A549 (cell line): ENCODE measurements around the gene BET1L. TPM values are rescaled to one million over a fixed set of nuclear protein-coding genes. Genes with fewer than 3 reads are reported as not detected.

Source experiments
- ATAC-seq, 2 experiments: fragments of 200-7000 bp in 1 of 2; fragments of >200 bp in 1 of 2; cut with Nextera tagmentation in 1 of 2; cut with Tn5 transposase in 1 of 2; 3 replicates each; pipeline versions ENCODE4 v1.8.0 to v1.9.1; 2018 to 2020; ENCODE audit warnings: mild to moderate bottlenecking in 1 of 2, moderate library complexity in 1 of 2
- CTCF ChIA-PET: fragments of 300-600 bp; sonication (Branson Sonifier 250); formaldehyde crosslinking; extraction: SDS; loops from one replicate; lab custom pipeline; 2021; ENCODE audit warnings: antibody characterized with exemption, inconsistent platforms; lab: Yijun Ruan, JAX
- POLR2A ChIA-PET: fragments of 350-600 bp; formaldehyde crosslinking; extraction: SDS; loops from one replicate; lab custom pipeline; 2021; ENCODE audit warnings: antibody characterized with exemption, inconsistent platforms; lab: Yijun Ruan, JAX
- DNase-seq, 2 experiments: peaks; one replicate each; pipeline versions ENCODE4 v3.0.0 to v3.0.0-alpha.2; 2011 to 2016; ENCODE audit warnings: low read depth in 1 of 2, low spot score in 1 of 2
- FAIRE-seq: peaks from 2 replicates; lab custom pipeline; 2011; peaks lifted over from hg19 to GRCh38; lab: Jason Lieb, UNC
- H3K27ac ChIP-seq, 2 experiments: fragments of >200 bp; sonication (Bioruptor Twin); formaldehyde crosslinking; 3 replicates each; pipeline ENCODE4 v1.5.1; 2016 to 2017
- H3K4me1 ChIP-seq: fragments of >200 bp; sonication (Bioruptor Twin); formaldehyde crosslinking; 3 replicates; pipeline ENCODE4 v1.6.1; 2016
- H3K4me2 ChIP-seq: fragments of >200 bp; sonication (Bioruptor Twin); formaldehyde crosslinking; 3 replicates; pipeline ENCODE4 v1.6.1; 2016
- H3K4me3 ChIP-seq: fragments of >200 bp; sonication (Bioruptor Twin); formaldehyde crosslinking; 3 replicates; pipeline ENCODE4 v1.5.1; 2016
- H3K9me3 ChIP-seq: fragments of >200 bp; sonication (Bioruptor Twin); formaldehyde crosslinking; 3 replicates; pipeline ENCODE4 v1.6.1; 2016
- BCL3 ChIP-seq: fragments of >200 bp; sonication (Bioruptor Twin); formaldehyde crosslinking; IDR thresholded peaks from 3 replicates; pipeline ENCODE4 v1.6.1; 2016
- BHLHE40 ChIP-seq: IDR thresholded peaks from 2 replicates; pipeline ENCODE4 v1.6.1; 2012; ENCODE audit warnings: low read depth, low read length, inconsistent platforms
- CBX2 ChIP-seq: fragments of 200-600 bp; sonication (generic); IDR thresholded peaks from 2 replicates; pipeline ENCODE4 v1.6.1; 2016; ENCODE audit warnings: low read depth, mild to moderate bottlenecking, borderline replicate concordance
- CBX8 ChIP-seq: fragments of 200-600 bp; sonication (generic); IDR thresholded peaks from 2 replicates; pipeline ENCODE4 v1.6.1; 2016
- CEBPB ChIP-seq, 2 experiments: fragments of >200 bp in 1 of 2; sonication (Bioruptor Twin) in 1 of 2; formaldehyde crosslinking in 1 of 2; IDR thresholded peaks; 2 replicates each; pipeline ENCODE4 v1.6.1; 2012 to 2016
- CHD2 ChIP-seq: fragments of 150-350 bp; IDR thresholded peaks from 2 replicates; pipeline ENCODE4 v1.6.1; 2014; ENCODE audit warnings: low read length; ENCODE audit not compliant: partially characterized antibody
- CHD4 ChIP-seq: fragments of 200-600 bp; sonication (generic); IDR thresholded peaks from 2 replicates; pipeline ENCODE4 v1.6.1; 2016; ENCODE audit warnings: antibody characterized with exemption, mild to moderate bottlenecking, borderline replicate concordance
- EHF ChIP-seq: fragments of 250-450 bp; sonication (Bioruptor Pico); IDR thresholded peaks from 2 replicates; pipeline ENCODE4 v1.5.0; 2020; ENCODE audit warnings: mild to moderate bottlenecking
- EHMT2 ChIP-seq: fragments of 200-600 bp; sonication (generic); IDR thresholded peaks from 2 replicates; pipeline ENCODE4 v1.6.1; 2016; ENCODE audit warnings: antibody characterized with exemption, low read depth, mild to moderate bottlenecking, moderate library complexity
- EP300 ChIP-seq, 2 experiments: fragments of >200 bp; sonication (Bioruptor Twin); formaldehyde crosslinking; IDR thresholded peaks; 2 replicates in 1 of 2; 3 replicates in 1 of 2; pipeline ENCODE4 v1.6.1; 2016 to 2017
- FOSL2 ChIP-seq, 2 experiments: fragments of 450-650 bp in 1 of 2; fragments of >200 bp in 1 of 2; sonication (Bioruptor Twin) in 1 of 2; formaldehyde crosslinking; IDR thresholded peaks; 2 replicates each; pipeline versions ENCODE4 v1.5.0 to v1.6.1; 2016 to 2020; ENCODE audit warnings: mild to moderate bottlenecking in 1 of 2, moderate library complexity in 1 of 2
- GATA3 ChIP-seq: IDR thresholded peaks from 2 replicates; pipeline ENCODE4 v1.6.1; 2012; ENCODE audit warnings: borderline replicate concordance
- HOXB5 ChIP-seq: fragments of 250-450 bp; sonication (Bioruptor Pico); IDR thresholded peaks from 2 replicates; pipeline ENCODE4 v1.5.0; 2020; ENCODE audit warnings: mild to moderate bottlenecking, moderate library complexity
- KDM5A ChIP-seq: fragments of 200-600 bp; sonication (generic); IDR thresholded peaks from 2 replicates; pipeline ENCODE4 v1.6.1; 2016; ENCODE audit warnings: antibody characterized with exemption, mild to moderate bottlenecking
- MYC ChIP-seq: IDR thresholded peaks from 2 replicates; pipeline ENCODE4 v1.6.1; 2012; ENCODE audit warnings: mild to moderate bottlenecking, inconsistent platforms, low read length, improper control_type of control experiment, borderline replicate concordance
- NPAS2 ChIP-seq: fragments of 250-450 bp; sonication (Bioruptor Pico); IDR thresholded peaks from 2 replicates; pipeline ENCODE4 v1.8.0; 2022; ENCODE audit warnings: mild to moderate bottlenecking, moderate library complexity, borderline replicate concordance
- RAD21 ChIP-seq, 2 experiments: fragments of >200 bp in 1 of 2; sonication (Bioruptor Twin) in 1 of 2; formaldehyde crosslinking in 1 of 2; IDR thresholded peaks in 1 of 2; conservative IDR thresholded peaks in 1 of 2; 2 replicates in 1 of 2; 3 replicates in 1 of 2; pipeline ENCODE4 v1.6.1; 2012 to 2018; ENCODE audit warnings: inconsistent platforms in 1 of 2
- RARB ChIP-seq: fragments of 250-450 bp; sonication (Bioruptor Pico); IDR thresholded peaks from 2 replicates; pipeline ENCODE4 v1.8.0; 2021; ENCODE audit warnings: mild to moderate bottlenecking, moderate library complexity
- REST ChIP-seq: fragments of 200-600 bp; sonication (generic); IDR thresholded peaks from 2 replicates; pipeline ENCODE4 v1.6.1; 2016; ENCODE audit warnings: antibody characterized with exemption, mild to moderate bottlenecking, moderate library complexity
- RFX5 ChIP-seq: fragments of 450-650 bp; IDR thresholded peaks from 2 replicates; pipeline ENCODE4 v1.7.1; 2014; ENCODE audit warnings: antibody characterized with exemption, mild to moderate bottlenecking, moderate library complexity
- RNF2 ChIP-seq: fragments of 200-600 bp; sonication (generic); IDR thresholded peaks from 2 replicates; pipeline ENCODE4 v1.6.1; 2016; ENCODE audit warnings: low read depth, mild to moderate bottlenecking, antibody characterized with exemption, moderate library complexity, borderline replicate concordance
- SMC3 ChIP-seq: fragments of >200 bp; sonication (Bioruptor Twin); formaldehyde crosslinking; IDR thresholded peaks from 3 replicates; pipeline ENCODE4 v1.6.1; 2018; ENCODE audit warnings: inconsistent platforms
- SREBF2 ChIP-seq: fragments of 450-650 bp; IDR thresholded peaks from 2 replicates; pipeline ENCODE4 v1.6.1; 2014; ENCODE audit warnings: mild to moderate bottlenecking, moderate library complexity
- ZC3H11A ChIP-seq: fragments of 450-650 bp; IDR thresholded peaks from 2 replicates; pipeline ENCODE4 v1.6.1; 2014; ENCODE audit warnings: antibody characterized with exemption, mild to moderate bottlenecking
- WGBS: methylation state at CpG from one replicate; pipeline ENCODE4 v1.1.6; 2017; ENCODE audit errors: missing lambda C conversion rate; 5-methylcytosine and 5-hydroxymethylcytosine counted together
- polyA plus RNA-seq, 4 experiments: library from polyadenylated mRNA; depleted of rRNA in 3 of 4; stranded (reverse); fragments of >200 nt; fragmentation: RNase III in 1 of 4; extraction: RNeasy Plus Mini Kit Qiagen cat#74134 plus additional on column Dnase treatment in 1 of 4; gene quantifications; 2 replicates in 3 of 4; 3 replicates in 1 of 4; pipeline ENCODE4 v1.2.3, GENCODE V29; 2011 to 2017

Gene BET1L
- polyA plus RNA-seq, 2 of the 4 experiments (the other 2 are of a cell fraction) = 28.5 to 44.5 TPM

GRCh38 chr11:201966-202365 lies 5.2 kb downstream of the BET1L start:
- Histone ChIP-seq H3K9me3 (no peaks in the 10 kb centered on the region), H3K4me1 (peaks cover 10% of the 10 kb centered on the region; the same call in 1 of the 3 replicates), H3K27ac (no peak overlapping the region), H3K4me3 (no peak overlapping the region), H3K4me2 (no peak overlapping the region)
- WGBS = 92% methylated on average over 15 of the region's 15 CpGs
- POLR2A ChIA-PET = no interaction called here
- ATAC-seq = no peak
- no peak for DNase-seq
- CTCF ChIA-PET = no interaction called here
- no peak for TF ChIP-seq KDM5A
- no peak for TF ChIP-seq HOXB5 (CRISPR knock-in tag)
- no peak for FAIRE-seq

GRCh38 chr11:200224-201003 lies 6.8 kb downstream of the BET1L start:
- FAIRE-seq = no peak
- no peak overlapping the region for H3K4me3 ChIP-seq
- H3K4me2 ChIP-seq = no peak overlapping the region
- H3K4me1 ChIP-seq = peaks cover under 1% of the 10 kb centered on the region; the same call in 1 of the 3 replicates
- no peaks in the 10 kb centered on the region for H3K9me3 ChIP-seq
- ChIA-PET CTCF (no interaction called here), POLR2A (no interaction called here)
- no peak for DNase-seq
- TF ChIP-seq HOXB5 (CRISPR knock-in tag) (no peak), SREBF2 (no peak), KDM5A (no peak), EHF (CRISPR knock-in tag) (no peak), RAD21 (conservative IDR thresholded peaks at IDR 0.05 in 1 of 2, IDR thresholded peaks at IDR 0.05 in 1 of 2) (no peak), CHD2 (no peak), CBX8 (no peak), NPAS2 (CRISPR knock-in tag) (no peak), GATA3 (no peak)
- no peak overlapping the region for H3K27ac ChIP-seq
- no peak for ATAC-seq
- 100% methylated on average over 9 of the region's 13 CpGs for whole genome bisulfite sequencing

- Histone ChIP-seq H3K4me3 (no peak overlapping the region), H3K4me2 (no peak overlapping the region), H3K27ac (no peak overlapping the region), H3K9me3 (no peaks in the 10 kb centered on the region)
- FAIRE-seq (no peak), ATAC-seq (peak; percentile 16 to 23; a peak in 2 of 6 replicates)
- CTCF ChIA-PET = no interaction called here
- WGBS = 84% methylated on average over 8 of the region's 8 CpGs
- POLR2A ChIA-PET = interaction anchor here (0.6 kb wide), 1 partner anchor 163 kb away, joined by 3 read pairs; no protein-coding TSS in a partner anchor
- TF ChIP-seq MYC (no peak), EP300 (IDR thresholded peaks at IDR 0.05) (no peak), BCL3 (no peak), SMC3 (no peak), BHLHE40 (no peak), EHMT2 (no peak), CHD4 (no peak), CEBPB (IDR thresholded peaks at IDR 0.05) (no peak), FOSL2 (IDR thresholded peaks at IDR 0.05) (no peak), FOSL2 (CRISPR knock-in tag; IDR thresholded peaks at IDR 0.05) (no peak)
- TF ChIP-seq, all 56 proteins: peak for 0
- DNase-seq = no peak
- no peaks in the 10 kb centered on the region for H3K4me1 ChIP-seq
These were observed 7.4 kb downstream of the BET1L start for GRCh38 chr11:199782-200181.

GRCh38 chr11:199004-199581 lies 8.1 kb downstream of the BET1L start:
- FAIRE-seq (no peak), ATAC-seq (peak in 1 of 2 experiments; percentile 5; a peak in 1 of 6 replicates), DNase-seq (no peak)
- ChIA-PET CTCF (interaction anchor here (0.6 kb wide), 1 partner anchor 42 kb away, joined by 3 read pairs; no protein-coding TSS in a partner anchor), POLR2A (interaction anchor here (0.6 to 3.2 kb wide), 2 partner anchors 8 to 163 kb away, joined by 3 to 15 read pairs; partner anchors contain the start of genes BET1L and RIC8A)
- no peak overlapping the region for H3K4me3 ChIP-seq
- H3K9me3 ChIP-seq = no peaks in the 10 kb centered on the region
- TF ChIP-seq ZC3H11A (no peak), RNF2 (no peak), GATA3 (no peak), KDM5A (no peak), RARB (CRISPR knock-in tag) (no peak), BHLHE40 (no peak), RFX5 (no peak), CBX2 (no peak), REST (no peak)
- 78% methylated on average over 12 of the region's 13 CpGs for WGBS
- no peak overlapping the region for H3K27ac ChIP-seq
- H3K4me2 ChIP-seq = no peak overlapping the region
- no peaks in the 10 kb centered on the region for H3K4me1 ChIP-seq
